ENCODE measurements around the gene NAIF1. TPM values are rescaled to one million over a fixed set of nuclear protein-coding genes. Genes with fewer than 3 reads are reported as not detected.

NAIF1 gene
- polyA plus RNA-seq, 1 of the 3 experiments (the other 2 are of a cell fraction): 14.8 TPM

- Histone ChIP-seq H3K4me2 (peak overlapping the region; percentile 92), H3K36me3 (replicated peaks in 1 of 2; ENCODE audit: control insufficient read depth in 1 of 2, insufficient read depth in 2 of 2, low read length in 1 of 2) (no peaks in the 10 kb centered on the region), H3K27me3 (ENCODE audit: insufficient read depth) (no peaks in the 10 kb centered on the region), H3K9ac (peak overlapping the region; percentile 67; the same call in 1 of the 2 replicates), H3K4me1 (ENCODE audit: control insufficient read depth in 1 of 2, insufficient read depth in 2 of 2, low read depth in 1 of 2, low read length in 1 of 2) (peaks cover 39 to 40% of the 10 kb centered on the region in 2 experiments), H3K27ac (ENCODE audit: low read depth in 2 of 2, low read length in 1 of 2) (peak overlapping the region; percentile 85 to 96), H3F3A (replicated peaks; ENCODE audit: insufficient read depth) (peaks cover 29% of the 10 kb centered on the region), H3K9me2 (no peaks in the 10 kb centered on the region), H4K20me1 (ENCODE audit: insufficient read depth) (no peaks in the 10 kb centered on the region), H2AFZ (ENCODE audit: low read depth) (peak overlapping the region; percentile 80), H3K4me3 (ENCODE audit: low read depth in 2 of 2, low read length in 1 of 2) (peak overlapping the region; percentile 48 to 63), H3K9me3 (no peaks in the 10 kb centered on the region), H3K79me2 (ENCODE audit: insufficient read depth) (peaks cover 88% of the 10 kb centered on the region)
- DNase-seq: peak; percentile 93
- TF ChIP-seq SIN3A (IDR thresholded peaks at IDR 0.05; ENCODE audit: borderline replicate concordance, low read depth, low read length) (peak; percentile 35; the same call in 1 of the 2 replicates), MXI1 (IDR thresholded peaks at IDR 0.05; ENCODE audit: low read depth, low read length) (peak; percentile 80), MEF2A (IDR thresholded peaks at IDR 0.05; ENCODE audit: borderline replicate concordance, low read depth) (no peak), CTCF (IDR thresholded peaks at IDR 0.05) (no peak), EP300 (IDR thresholded peaks at IDR 0.05; ENCODE audit: borderline replicate concordance in 1 of 2, low read depth in 1 of 2, low read length in 1 of 2) (no peak), ELF1 (IDR thresholded peaks at IDR 0.05) (no peak), NRF1 (IDR thresholded peaks at IDR 0.05; ENCODE audit: low read depth, low read length) (no peak), MAX (IDR thresholded peaks at IDR 0.05; ENCODE audit: low read depth) (peak; percentile 91), FOSL2 (IDR thresholded peaks at IDR 0.05; ENCODE audit: borderline replicate concordance, low read depth) (no peak), GABPA (IDR thresholded peaks at IDR 0.05; ENCODE audit: low read depth) (no peak), JUND (IDR thresholded peaks at IDR 0.05) (no peak), SMC3 (IDR thresholded peaks at IDR 0.05; ENCODE audit: low read depth, low read length) (no peak), RCOR1 (IDR thresholded peaks at IDR 0.05; ENCODE audit: low read length) (0 out of 2 replicates have a peak, but pooled peaks have one; percentile 22), TCF12 (IDR thresholded peaks at IDR 0.05) (no peak), RFX5 (IDR thresholded peaks at IDR 0.05; ENCODE audit: low read length) (peak; percentile 76), POLR2AphosphoS5 (IDR thresholded peaks at IDR 0.05; ENCODE audit: low read depth, low read length) (0 out of 2 replicates have a peak, but pooled peaks have one; percentile 19), IRF3 (IDR thresholded peaks at IDR 0.05; ENCODE audit: low read depth, low read length) (peak; percentile 57), TAF1 (IDR thresholded peaks at IDR 0.05; ENCODE audit: borderline replicate concordance, low read depth, low read length) (peak; percentile 55; the same call in 1 of the 2 replicates)
- ChIA-PET POLR2A (interaction anchor here (0.8 to 1.1 kb wide), 5 partner anchors 9 to 169 kb away, joined by 3 to 4 read pairs (median 3); no protein-coding TSS in a partner anchor), CTCF (interaction anchor here (1.6 to 18.8 kb wide), 5 partner anchors 24 to 149 kb away, joined by 3 to 246 read pairs (median 5); no protein-coding TSS in a partner anchor)
- 10% methylated on average over 9 of the region's 13 CpGs for WGBS (ENCODE audit: low lambda C conversion rate)
Observed at GRCh38 chr9:128091144-128091543, 24.0 kb upstream of the NAIF1 start.

All from SK-N-SH (cell line).